Kasumi-1 (cell line): ENCODE measurements around the gene ELAVL4.

Source experiments
- DNase-seq, 2 experiments: peaks; one replicate each; lab custom pipeline; 2025; lab: John Stamatoyannopoulos, UW

ELAVL4 gene

GRCh38 chr1:50108497-50109059 is at the start of gene ELAVL4:
Gene ELAVL4, plus strand, starts transcription at chr1:50108920. Its CDS starts 270 bp downstream, at chr1:50109190.
- DNase-seq, result no peak

GRCh38 chr1:50060279-50060678 is 48.4 kb upstream of the ELAVL4 start:
- no peak for DNase-seq

GRCh38 chr1:50066806-50067205 is 41.9 kb upstream of the ELAVL4 start:
- DNase-seq, result no peak

GRCh38 chr1:50074931-50075330 is 33.8 kb upstream of the ELAVL4 start:
- no peak for DNase-seq

DNA sequence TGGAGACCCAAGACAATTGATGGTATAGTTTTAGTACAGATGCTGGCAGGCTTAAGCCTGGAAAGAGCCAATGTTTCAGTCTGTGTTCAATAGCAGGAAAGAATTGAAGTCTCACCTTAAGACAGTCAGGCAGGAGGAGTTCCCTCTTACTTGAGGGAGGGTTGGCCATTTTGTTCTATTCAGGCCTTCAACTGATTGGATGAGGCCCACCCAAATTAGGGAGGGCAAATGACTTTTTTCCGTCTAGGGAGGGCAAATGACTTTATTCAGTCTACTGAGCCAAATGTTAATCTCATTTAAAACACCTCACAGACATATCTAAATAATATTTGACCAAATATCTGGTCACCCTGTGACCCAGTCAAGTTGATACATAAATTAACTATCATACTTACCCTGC is 31.4 kb upstream of the ELAVL4 start:
- DNase-seq, result no peak

GRCh38 chr1:50080904-50081586 is 27.7 kb upstream of the ELAVL4 start:
- DNase-seq, result peak; percentile 14 to 28

DNA sequence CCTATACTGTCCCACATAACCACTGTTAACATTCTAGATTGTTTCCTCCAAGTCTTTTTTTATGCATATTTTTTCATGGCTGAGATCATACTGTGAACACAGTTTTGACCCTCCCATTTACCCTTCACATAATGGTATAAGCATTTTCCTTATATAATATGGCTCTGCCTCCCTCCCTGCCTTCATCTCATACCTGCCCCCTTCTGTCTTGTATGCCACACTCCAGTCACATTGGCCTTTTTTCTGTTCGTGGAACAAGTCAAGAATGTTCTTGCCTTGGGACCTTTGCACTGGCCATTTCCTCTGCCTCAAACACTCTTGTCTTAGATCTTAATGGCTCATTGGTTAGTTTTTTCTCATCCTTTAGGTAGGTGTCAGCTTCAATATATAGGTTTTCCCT is 24.3 kb upstream of the ELAVL4 start:
- DNase-seq, result no peak

GRCh38 chr1:50091068-50091467 is 17.7 kb upstream of the ELAVL4 start:
- no peak for DNase-seq

DNA sequence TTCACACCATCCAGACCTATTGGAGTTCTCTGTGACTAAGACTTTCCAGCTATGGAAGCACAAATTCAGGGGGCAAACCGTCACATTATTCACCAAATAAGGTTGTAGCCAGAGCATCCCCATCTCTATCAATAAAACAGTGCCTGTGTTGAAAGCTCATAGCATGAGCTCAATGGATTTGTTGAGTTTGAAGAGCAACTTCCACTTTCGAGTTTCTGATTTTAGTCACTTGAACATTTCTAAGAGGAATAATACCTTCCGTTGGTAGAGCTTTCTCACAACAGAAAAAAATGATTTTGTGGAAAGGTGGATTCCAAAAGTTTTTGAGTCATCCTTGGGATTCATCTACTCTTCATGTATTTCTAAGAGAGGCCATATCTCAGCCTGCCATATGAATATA is 13.0 kb upstream of the ELAVL4 start:
- no peak for DNase-seq

- no peak for DNase-seq
Measured at GRCh38 chr1:50097021-50097679, 11.6 kb upstream of the ELAVL4 start.

DNA sequence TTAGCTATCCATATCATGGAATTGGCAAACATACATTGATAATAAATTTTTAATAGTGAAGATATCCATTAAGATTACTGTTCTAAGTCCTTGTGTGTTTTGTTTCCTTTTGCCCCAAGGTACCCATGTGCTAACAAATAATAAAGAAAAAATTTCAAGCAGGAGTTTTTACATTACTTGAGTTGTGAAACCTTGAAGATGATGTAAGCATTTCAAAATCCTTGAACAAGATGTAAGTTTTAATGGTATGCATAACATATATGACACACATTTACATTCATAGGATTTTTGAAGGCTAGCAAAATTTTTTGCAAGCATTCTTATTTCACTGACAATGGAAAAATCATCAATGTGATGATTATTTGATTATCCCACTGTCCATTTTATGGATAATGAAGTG is 10.9 kb upstream of the ELAVL4 start:
- DNase-seq, result no peak

DNA sequence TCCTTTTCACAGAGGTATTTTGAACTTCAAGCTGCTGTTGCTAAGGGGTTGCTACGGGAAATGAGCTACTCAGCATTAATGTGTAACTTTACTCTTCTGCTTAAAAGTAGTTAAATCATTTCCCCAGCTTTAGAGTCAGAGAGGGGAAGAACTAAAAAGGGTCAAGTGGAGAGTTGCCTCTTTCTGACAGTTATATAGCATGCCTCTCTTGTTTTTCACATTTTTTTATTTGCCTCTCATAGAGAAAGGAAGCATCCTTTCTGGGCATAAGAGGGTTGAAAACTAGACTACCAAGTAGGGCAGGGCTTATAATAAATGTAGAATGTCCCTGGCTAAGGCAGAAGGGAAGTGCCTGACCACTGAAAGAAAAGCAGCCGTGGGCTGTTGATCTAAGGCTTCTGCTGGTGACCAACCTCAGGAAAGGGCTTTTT is 10.1 kb upstream of the ELAVL4 start:
- DNase-seq, result no peak

GRCh38 chr1:50099654-50100053 is 9.1 kb upstream of the ELAVL4 start:
- no peak for DNase-seq

GRCh38 chr1:50103615-50104081 is 5.1 kb upstream of the ELAVL4 start:
- DNase-seq, result no peak

DNA sequence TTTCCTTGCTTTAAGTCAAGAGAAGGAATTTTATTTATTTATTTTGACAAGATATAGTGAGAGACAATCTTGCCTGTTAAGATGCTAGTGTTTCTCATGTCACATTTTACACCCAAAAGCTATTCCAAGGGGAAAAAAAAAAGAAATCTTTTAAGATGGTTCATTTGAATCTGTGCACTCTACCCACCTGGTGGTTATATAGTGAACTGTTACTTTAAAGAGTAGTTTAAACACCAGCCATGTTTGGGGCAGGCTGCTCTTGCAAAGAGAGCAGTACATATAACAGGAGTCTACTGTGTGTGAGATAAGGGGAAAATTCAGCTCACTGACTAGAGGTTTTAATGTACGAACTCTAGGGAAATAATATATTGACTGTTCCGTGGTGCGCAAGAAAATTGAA is 3.3 kb upstream of the ELAVL4 start:
- DNase-seq, result no peak

- DNase-seq, result no peak
Measured at GRCh38 chr1:50106095-50106761, 2.5 kb upstream of the ELAVL4 start.

DNA sequence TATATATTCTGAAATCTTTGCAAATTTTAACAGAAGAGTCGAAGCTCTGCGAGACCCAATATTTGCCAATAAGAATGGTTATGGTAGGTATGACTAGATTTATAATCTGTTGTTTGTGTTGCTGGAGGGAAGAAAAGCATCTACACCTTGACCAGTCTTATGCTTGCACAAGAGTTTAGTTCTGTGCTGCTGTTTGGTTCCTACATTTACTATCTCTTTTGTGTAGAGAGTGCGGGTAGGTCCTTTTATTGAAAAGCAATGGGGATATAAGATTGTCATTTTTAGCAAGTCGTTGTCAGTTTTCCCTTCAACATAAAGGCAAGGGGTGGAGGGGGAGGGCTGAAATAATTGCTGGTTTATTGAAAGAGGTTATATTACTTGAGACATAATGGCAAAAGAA is 396 bp downstream of the ELAVL4 start:
- no peak for DNase-seq

- no peak for DNase-seq
Measured at GRCh38 chr1:50109647-50110075, 941 bp downstream of the ELAVL4 start.

- no peak for DNase-seq
Measured at GRCh38 chr1:50110151-50110550, 1.4 kb downstream of the ELAVL4 start.

- DNase-seq, result no peak
Measured at GRCh38 chr1:50110656-50111055, 1.9 kb downstream of the ELAVL4 start.

DNA sequence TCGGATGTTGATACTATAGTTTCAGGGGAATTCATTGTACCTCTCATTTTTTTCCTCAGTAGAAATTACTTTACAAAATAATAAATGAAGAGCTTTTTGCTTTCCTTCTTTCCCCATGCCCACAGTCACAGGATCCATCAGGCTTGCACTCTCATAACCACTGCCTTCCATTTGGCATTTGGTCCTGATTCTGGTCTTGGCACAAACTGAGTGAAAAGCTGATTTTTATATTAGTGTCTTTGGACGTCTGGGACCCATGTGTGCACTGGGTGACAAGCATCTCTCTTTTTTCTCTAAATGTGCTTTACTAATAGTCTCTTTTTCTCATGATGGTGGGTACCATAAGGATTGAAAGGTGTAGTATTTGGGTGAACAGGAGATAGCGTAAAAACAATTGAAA is 2.8 kb downstream of the ELAVL4 start:
- no peak for DNase-seq

DNA sequence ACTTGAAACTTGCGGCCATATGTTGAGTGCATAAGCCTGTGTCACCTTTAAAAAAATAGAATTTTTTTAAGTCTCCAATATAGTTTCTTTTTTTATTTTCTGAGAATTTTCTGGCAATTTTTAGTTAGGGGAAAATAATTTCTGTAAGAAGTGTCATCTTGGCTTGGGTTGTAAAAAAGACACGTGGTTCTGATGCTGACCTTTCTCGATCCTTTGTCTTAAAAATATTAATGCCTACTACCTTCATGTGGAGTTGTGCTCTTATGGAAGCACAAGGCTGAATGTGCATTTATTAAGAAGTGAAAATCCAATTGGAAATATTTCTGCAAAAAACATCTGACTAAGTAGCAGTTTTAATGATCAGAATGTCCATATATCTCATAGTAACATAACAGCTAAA is 3.5 kb downstream of the ELAVL4 start:
- no peak for DNase-seq

GRCh38 chr1:50123071-50123470 is 14.4 kb downstream of the ELAVL4 start:
- no peak for DNase-seq
